Kidney capillary endothelial cell (primary cell): Measurements from ENCODE around the gene FREM1.

Experiments
- DNase-seq: peaks from one replicate; pipeline ENCODE4 v3.0.0-alpha.2; 2018; ENCODE audit warnings: low spot score

The FREM1 gene

GRCh38 chr9:14868772-14869583 lies 41.2 kb downstream of the FREM1 start:
- peak; percentile 48 for DNase-seq

GRCh38 chr9:14868418-14868771 lies 41.8 kb downstream of the FREM1 start:
- no peak for DNase-seq

- no peak for DNase-seq
These were observed 44.0 kb downstream of the FREM1 start for GRCh38 chr9:14866200-14866749.

GRCh38 chr9:14864309-14864708 lies 45.9 kb downstream of the FREM1 start:
- no peak for DNase-seq

- no peak for DNase-seq
These were observed 46.8 kb downstream of the FREM1 start for GRCh38 chr9:14863402-14863801.

GRCh38 chr9:14857449-14858305 lies 52.6 kb downstream of the FREM1 start:
- no peak for DNase-seq

GRCh38 chr9:14849851-14850250 lies 60.4 kb downstream of the FREM1 start:
- DNase-seq = no peak

GRCh38 chr9:14849296-14849695 lies 60.9 kb downstream of the FREM1 start:
- DNase-seq = no peak

- DNase-seq = peak; percentile 33
These were observed 63.3 kb downstream of the FREM1 start for GRCh38 chr9:14846871-14847311.

- DNase-seq = no peak
These were observed 67.1 kb downstream of the FREM1 start for GRCh38 chr9:14843163-14843562.

GRCh38 chr9:14842269-14842668 lies 68.0 kb downstream of the FREM1 start:
- no peak for DNase-seq

- DNase-seq = no peak
These were observed 71.5 kb downstream of the FREM1 start for GRCh38 chr9:14838701-14839100.

GRCh38 chr9:14836885-14837284 lies 73.3 kb downstream of the FREM1 start:
- no peak for DNase-seq

- no peak for DNase-seq
These were observed 78.6 kb downstream of the FREM1 start for GRCh38 chr9:14831661-14832060.

- DNase-seq = no peak
These were observed 79.2 kb downstream of the FREM1 start for GRCh38 chr9:14831074-14831473.

GRCh38 chr9:14830057-14830456 lies 80.2 kb downstream of the FREM1 start:
- no peak for DNase-seq

- no peak for DNase-seq
These were observed 81.0 kb downstream of the FREM1 start for GRCh38 chr9:14829204-14829603.

- DNase-seq = no peak
These were observed 82.4 kb downstream of the FREM1 start for GRCh38 chr9:14827805-14828204.

GRCh38 chr9:14824481-14824880 lies 85.7 kb downstream of the FREM1 start:
- DNase-seq = no peak

- DNase-seq = no peak
These were observed 86.4 kb downstream of the FREM1 start for GRCh38 chr9:14823800-14824199.

GRCh38 chr9:14822666-14823065 lies 87.6 kb downstream of the FREM1 start:
- DNase-seq = no peak

GRCh38 chr9:14819183-14819582 lies 91.0 kb downstream of the FREM1 start:
- no peak for DNase-seq

GRCh38 chr9:14814249-14814628 lies 96.0 kb downstream of the FREM1 start:
- DNase-seq = no peak
